Upper lobe of right lung (tissue), 1 donor: ENCODE results near the gene PLXNA2. TPM values are rescaled to one million over a fixed set of nuclear protein-coding genes. Genes with fewer than 3 reads are reported as not detected.

Source experiments
- ATAC-seq: fragments of 200-7000 bp; cut with Tn5 transposase; one replicate; pipeline ENCODE4 v1.9.1; 2020; ENCODE audit warnings: mild to moderate bottlenecking, moderate library complexity
- DNase-seq: peaks from one replicate; pipeline ENCODE4 v3.0.0-alpha.2; 2020
- H3K27ac ChIP-seq: fragments of 200-600 bp; one replicate; pipeline ENCODE4 v1.8.0; 2022
- H3K27me3 ChIP-seq: fragments of 200-600 bp; one replicate; pipeline ENCODE4 v1.8.0; 2022; ENCODE audit warnings: mild to moderate bottlenecking
- H3K36me3 ChIP-seq: fragments of 200-600 bp; one replicate; pipeline ENCODE4 v1.8.0; 2022
- H3K4me1 ChIP-seq: fragments of 200-600 bp; one replicate; pipeline ENCODE4 v1.8.0; 2022
- H3K4me3 ChIP-seq: fragments of 200-600 bp; one replicate; pipeline ENCODE4 v1.8.0; 2022; ENCODE audit warnings: mild to moderate bottlenecking
- H3K9me3 ChIP-seq: fragments of 200-600 bp; one replicate; pipeline ENCODE4 v1.8.0; 2022
- intact Hi-C: fragments of 100-400 bp; cut with DNase I; formaldehyde crosslinking; loops from one replicate; pipeline ENCODE4 v1.11.0; 2022
- total RNA-seq: library from RNA; stranded (reverse); fragmentation: NEBNext Ultra II Directional; extraction: Animal tissue kit (Norgen Biotek cat#: 25700); gene quantifications from one replicate; pipeline ENCODE4 v1.2.1, GENCODE V29; 2021
- TF ChIP-seq, protein P1 (sequence below): fragments of 200-600 bp; IDR thresholded peaks from one replicate; pipeline ENCODE4 v1.8.0; 2022; ENCODE audit warnings: antibody characterized with exemption
- donor health status: DM: no; HTN: yes; CAD: no; lungs with severe emphysema.

Gene PLXNA2
- total RNA-seq, 1 donor from 2014 or later = 98.5 TPM

DNA sequence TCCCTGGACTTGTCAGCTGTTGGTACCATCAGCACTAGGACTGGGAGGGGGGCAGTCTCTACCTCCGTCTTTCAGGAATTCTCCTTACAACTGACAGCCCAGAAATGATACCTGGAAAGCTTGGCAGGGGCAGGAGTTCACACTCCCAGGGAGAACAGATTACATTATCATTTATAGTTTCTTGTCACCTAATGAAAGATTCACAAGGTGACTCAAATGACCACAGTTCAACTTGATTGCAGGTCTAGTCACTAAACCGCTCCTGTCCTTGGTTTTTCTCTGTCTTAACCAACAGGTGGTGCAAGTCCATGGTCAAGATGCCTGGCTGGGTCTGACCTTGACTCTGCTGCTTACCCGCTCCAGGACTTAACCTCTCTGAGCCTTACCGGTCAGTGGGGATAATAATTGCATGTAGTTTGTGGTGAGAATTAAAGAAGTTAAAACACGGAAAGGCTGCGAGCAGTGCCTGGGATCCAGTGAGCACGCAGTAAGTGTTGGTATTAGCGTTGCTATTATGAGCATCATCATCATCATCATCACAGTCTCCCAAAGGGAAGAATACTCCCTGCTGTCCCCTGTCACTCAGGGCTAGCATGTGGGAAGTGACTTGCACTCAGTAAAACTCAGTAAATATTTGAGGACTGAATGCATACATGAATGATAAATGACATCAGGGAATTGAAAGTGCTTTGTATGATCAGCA, 207.9 kb downstream of the PLXNA2 start:
- ATAC-seq = no peak

GRCh38 chr1:208034135-208034534, 210.0 kb downstream of the PLXNA2 start:
- intact Hi-C loops = no loop called here
- Histone ChIP-seq H3K4me1 (peaks cover 6% of the 10 kb centered on the region), H3K27me3 (no peaks in the 10 kb centered on the region), H3K27ac (no peak overlapping the region), H3K36me3 (peaks cover 76% of the 10 kb centered on the region), H3K4me3 (no peak overlapping the region), H3K9me3 (no peaks in the 10 kb centered on the region)
- TF ChIP-seq, protein P1, sequence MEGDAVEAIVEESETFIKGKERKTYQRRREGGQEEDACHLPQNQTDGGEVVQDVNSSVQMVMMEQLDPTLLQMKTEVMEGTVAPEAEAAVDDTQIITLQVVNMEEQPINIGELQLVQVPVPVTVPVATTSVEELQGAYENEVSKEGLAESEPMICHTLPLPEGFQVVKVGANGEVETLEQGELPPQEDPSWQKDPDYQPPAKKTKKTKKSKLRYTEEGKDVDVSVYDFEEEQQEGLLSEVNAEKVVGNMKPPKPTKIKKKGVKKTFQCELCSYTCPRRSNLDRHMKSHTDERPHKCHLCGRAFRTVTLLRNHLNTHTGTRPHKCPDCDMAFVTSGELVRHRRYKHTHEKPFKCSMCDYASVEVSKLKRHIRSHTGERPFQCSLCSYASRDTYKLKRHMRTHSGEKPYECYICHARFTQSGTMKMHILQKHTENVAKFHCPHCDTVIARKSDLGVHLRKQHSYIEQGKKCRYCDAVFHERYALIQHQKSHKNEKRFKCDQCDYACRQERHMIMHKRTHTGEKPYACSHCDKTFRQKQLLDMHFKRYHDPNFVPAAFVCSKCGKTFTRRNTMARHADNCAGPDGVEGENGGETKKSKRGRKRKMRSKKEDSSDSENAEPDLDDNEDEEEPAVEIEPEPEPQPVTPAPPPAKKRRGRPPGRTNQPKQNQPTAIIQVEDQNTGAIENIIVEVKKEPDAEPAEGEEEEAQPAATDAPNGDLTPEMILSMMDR = no peak
- DNase-seq (no peak), ATAC-seq (no peak)

More for the DNA sequence above, 207.9 kb downstream of the PLXNA2 start:
- DNase-seq = no peak
- Histone ChIP-seq H3K36me3 (peaks cover 93% of the 10 kb centered on the region), H3K4me3 (no peak overlapping the region), H3K27ac (no peak overlapping the region), H3K9me3 (no peaks in the 10 kb centered on the region), H3K27me3 (no peaks in the 10 kb centered on the region), H3K4me1 (no peaks in the 10 kb centered on the region)
- intact Hi-C loops = no loop called here
- TF ChIP-seq, protein P1 = no peak

DNA sequence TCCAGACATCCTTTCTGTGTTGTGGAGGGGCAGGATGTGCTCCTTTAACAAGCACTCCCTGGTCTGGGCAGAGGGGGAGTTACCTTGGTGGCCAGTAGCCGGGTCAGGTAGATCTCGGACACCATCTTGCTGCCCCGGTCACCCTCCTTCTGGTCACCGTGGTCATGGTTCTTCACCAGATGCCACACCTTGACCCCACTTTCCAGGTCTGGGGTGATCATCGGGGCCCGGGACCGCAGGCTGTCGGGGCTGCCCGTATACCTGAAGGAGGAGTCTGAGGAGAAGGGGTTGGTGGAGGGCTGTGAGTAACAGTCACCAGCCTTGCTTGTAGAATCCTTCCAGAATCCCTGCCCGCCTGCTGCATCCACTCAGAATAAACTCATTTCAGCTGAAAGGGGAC, 210.9 kb downstream of the PLXNA2 start:
- Histone ChIP-seq H3K27ac (peak overlapping the region; percentile 52), H3K4me3 (no peak overlapping the region), H3K36me3 (peaks cover 76% of the 10 kb centered on the region), H3K27me3 (no peaks in the 10 kb centered on the region), H3K9me3 (no peaks in the 10 kb centered on the region), H3K4me1 (peaks cover 11% of the 10 kb centered on the region)
- ATAC-seq = no peak
- TF ChIP-seq, protein P1 = no peak
- intact Hi-C loops = no loop called here
- DNase-seq = no peak

GRCh38 chr1:208031932-208032320, 212.3 kb downstream of the PLXNA2 start:
- Histone ChIP-seq H3K27me3 (no peaks in the 10 kb centered on the region), H3K9me3 (no peaks in the 10 kb centered on the region), H3K4me3 (no peak overlapping the region), H3K36me3 (peaks cover 76% of the 10 kb centered on the region), H3K4me1 (peaks cover 11% of the 10 kb centered on the region), H3K27ac (no peak overlapping the region)
- no peak for DNase-seq
- no peak for ATAC-seq
- intact Hi-C loops = no loop called here
- TF ChIP-seq, protein P1 = no peak

GRCh38 chr1:208031316-208031931, 212.8 kb downstream of the PLXNA2 start:
- ATAC-seq = no peak
- Histone ChIP-seq H3K4me3 (no peak overlapping the region), H3K27me3 (no peaks in the 10 kb centered on the region), H3K36me3 (peaks cover 81% of the 10 kb centered on the region), H3K4me1 (peaks cover 11% of the 10 kb centered on the region), H3K9me3 (no peaks in the 10 kb centered on the region), H3K27ac (peak overlapping the region; percentile 39)
- TF ChIP-seq, protein P1 = no peak
- intact Hi-C loops = no loop called here
- no peak for DNase-seq
